GM12892 (cell line): ENCODE measurements around the gene HINT2.
A peak's percentile ranks its signal among the peaks of the same experiment; 100 is the strongest.

Source experiments
- DNase-seq: peaks from one replicate; pipeline ENCODE4 v3.0.0; 2011; ENCODE audit not compliant: insufficient read length
- FAIRE-seq: peaks from 2 replicates; lab custom pipeline; 2011; peaks lifted over from hg19 to GRCh38; lab: Jason Lieb, UNC
- POLR2A ChIP-seq: IDR thresholded peaks from 2 replicates; pipeline ENCODE4 v1.6.1; 2011; ENCODE audit warnings: low read depth, low read length, control low read depth
- POLR2AphosphoS5 ChIP-seq: IDR thresholded peaks from 2 replicates; pipeline ENCODE4 v1.6.1; 2011; ENCODE audit warnings: low read depth, low read length, control low read depth
- TAF1 ChIP-seq: IDR thresholded peaks from 2 replicates; pipeline ENCODE4 v1.6.1; 2011; ENCODE audit warnings: low read depth, mild to moderate bottlenecking, control low read depth, low read length, borderline replicate concordance

Gene HINT2

DNA sequence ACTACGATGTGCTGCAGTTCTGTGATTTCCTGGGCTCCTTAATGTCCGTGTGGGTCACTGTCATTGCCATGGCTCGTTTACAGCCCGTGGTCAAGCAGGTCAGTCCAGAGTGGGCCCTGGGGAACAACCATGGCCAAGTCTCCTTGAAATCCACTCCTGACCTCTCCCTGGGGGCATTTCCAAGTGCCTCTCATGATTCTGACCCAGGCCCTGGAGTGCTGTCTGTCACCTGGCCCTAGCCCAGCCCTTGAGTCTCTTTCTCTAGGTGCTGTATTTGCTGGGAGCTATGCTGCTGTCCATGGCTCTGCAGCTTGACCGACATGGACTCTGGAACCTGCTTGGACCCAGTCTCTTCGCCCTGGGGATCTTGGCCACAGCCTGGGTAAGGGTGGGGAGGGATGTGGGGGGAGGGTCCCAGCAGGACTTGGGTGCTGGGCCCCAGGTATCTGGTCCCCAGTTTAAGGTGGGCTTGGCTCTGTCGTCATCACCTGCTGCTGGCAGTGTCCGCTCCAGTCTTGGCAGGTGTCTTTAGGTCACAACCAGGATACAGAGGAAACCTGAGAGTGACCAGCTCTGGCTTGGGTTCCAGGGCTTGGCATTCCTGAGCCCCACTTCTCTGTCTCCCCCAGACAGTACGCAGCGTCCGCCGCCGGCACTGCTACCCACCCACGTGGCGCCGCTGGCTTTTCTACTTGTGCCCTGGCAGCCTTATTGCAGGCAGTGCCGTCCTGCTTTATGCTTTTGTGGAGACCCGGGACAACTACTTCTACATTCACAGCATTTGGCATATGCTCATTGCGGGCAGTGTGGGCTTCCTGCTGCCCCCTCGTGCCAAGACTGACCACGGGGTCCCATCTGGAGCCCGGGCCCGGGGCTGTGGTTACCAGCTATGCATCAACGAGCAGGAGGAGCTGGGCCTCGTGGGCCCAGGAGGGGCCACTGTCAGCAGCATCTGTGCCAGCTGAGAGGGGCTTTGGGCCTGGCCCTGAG is 38.3 kb upstream of the HINT2 start:
- no peak for TF ChIP-seq TAF1
- no peak for TF ChIP-seq POLR2A
- TF ChIP-seq POLR2AphosphoS5, result no peak

DNA sequence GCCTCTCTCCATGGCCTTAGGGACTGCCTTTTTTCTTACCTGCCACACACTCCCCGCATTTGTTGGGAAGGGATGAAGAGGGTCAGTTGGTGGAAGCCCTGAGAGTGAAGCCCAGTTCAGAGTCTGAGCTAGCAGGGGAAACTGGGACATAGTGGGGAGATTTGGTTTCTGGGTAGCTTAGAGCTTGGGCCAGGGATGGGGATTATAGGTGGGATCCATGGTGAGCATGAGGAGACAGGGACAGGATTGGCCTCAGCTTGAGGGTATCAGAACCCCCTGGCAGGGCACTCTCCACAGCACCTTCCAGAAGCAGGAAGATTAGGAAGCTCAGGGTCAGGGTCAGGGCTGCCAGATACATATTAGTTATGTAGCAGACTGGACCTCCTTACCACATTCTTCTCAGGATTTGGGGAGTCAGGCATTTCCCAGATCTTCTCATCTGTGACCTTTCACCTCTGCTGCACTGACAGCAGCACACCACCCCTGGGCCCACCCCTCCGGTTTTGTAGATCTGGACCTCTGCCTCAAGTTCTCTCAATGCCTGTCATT is 37.5 kb upstream of the HINT2 start:
- no peak for DNase-seq
- TF ChIP-seq POLR2AphosphoS5 (no peak), TAF1 (no peak), POLR2A (no peak)
- no peak for FAIRE-seq

More for the DNA sequence above, 38.3 kb upstream of the HINT2 start:
- FAIRE-seq (no peak), DNase-seq (no peak)

DNA sequence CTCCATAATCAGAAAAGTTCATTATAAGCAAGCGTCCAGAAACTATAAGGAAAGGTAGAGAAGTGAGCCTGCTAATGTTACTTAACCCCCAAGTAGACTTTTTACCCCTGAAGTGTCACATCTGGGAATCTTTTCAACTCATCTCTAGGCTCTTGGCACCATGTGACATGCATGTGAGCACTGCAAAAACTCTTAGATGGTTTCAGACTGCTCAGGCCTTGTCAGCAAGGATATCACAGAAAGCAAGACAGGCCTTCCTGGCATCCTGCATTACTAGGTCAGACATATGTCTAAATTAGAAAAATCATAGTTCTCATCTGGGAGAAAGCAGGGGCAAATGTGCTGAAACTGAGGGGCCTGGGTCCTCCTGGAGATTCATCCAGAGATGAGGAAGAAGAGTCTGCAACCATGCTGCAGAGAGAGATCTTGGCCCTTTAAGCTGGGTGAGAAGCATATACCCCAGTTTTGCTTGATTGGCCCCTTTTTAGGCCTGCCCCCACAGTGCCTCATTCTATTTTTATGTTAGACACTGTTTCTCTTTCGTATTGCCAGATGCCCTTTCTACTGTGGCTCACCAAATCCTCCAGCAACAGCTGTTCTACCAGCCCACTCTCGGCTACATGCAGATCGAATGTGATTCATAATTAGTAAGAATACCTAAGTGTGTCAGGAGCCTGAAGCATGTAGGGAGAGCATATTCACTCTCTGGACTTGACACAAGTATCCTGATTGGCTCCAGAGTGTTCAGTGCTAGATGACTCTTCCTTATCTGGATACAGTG is 33.1 kb upstream of the HINT2 start:
- DNase-seq (peak; percentile 66), FAIRE-seq (peak; percentile 97)
- TF ChIP-seq POLR2A (no peak), POLR2AphosphoS5 (0 out of 2 replicates have a peak, but pooled peaks have one; percentile 50), TAF1 (no peak)

DNA sequence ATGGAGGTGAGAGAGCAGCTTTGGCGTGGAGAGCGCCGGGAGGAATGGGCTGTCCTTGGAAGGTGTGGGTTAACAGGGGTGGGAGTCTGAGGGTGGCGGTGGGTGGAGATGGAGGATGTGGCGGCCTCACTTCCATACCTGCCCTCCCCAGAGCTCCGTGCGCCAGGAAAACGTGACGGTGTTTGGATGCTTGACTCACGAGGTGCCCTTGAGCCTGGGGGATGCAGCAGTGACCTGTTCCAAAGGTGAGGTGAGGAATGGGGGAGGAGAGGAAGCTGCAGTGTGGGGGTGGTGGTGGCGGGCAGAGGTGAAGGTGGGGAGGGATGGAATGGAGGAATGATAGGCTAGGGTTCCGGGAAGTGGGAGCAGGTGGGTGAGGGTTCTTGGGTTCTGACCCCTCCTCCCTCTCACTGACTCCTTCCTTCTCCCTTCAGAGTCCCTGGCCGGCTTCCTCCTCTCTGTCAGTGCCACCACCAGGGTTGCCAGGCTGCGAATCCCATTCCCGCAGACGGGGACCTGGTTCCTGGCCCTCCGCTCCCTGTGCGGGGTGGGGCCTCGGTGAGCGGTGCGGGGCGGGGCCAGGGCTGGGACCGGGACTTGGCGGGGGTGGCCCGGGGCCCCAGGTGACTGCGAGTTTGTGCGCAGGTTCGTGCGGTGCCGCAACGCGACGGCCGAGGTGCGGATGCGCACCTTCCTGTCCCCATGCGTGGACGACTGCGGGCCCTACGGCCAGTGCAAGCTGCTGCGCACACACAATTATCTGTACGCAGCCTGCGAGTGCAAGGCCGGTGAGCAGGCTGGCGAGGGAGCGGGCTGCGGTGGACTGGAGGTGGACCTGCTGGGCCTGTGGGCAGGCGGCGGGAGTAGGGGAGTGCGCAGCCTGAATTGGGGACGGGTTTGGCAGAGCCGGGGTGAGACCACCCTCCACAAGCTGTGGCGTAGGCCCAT is 31.3 kb upstream of the HINT2 start:
- FAIRE-seq, result no peak
- TF ChIP-seq POLR2A (no peak), TAF1 (no peak), POLR2AphosphoS5 (no peak)
- DNase-seq, result no peak

DNA sequence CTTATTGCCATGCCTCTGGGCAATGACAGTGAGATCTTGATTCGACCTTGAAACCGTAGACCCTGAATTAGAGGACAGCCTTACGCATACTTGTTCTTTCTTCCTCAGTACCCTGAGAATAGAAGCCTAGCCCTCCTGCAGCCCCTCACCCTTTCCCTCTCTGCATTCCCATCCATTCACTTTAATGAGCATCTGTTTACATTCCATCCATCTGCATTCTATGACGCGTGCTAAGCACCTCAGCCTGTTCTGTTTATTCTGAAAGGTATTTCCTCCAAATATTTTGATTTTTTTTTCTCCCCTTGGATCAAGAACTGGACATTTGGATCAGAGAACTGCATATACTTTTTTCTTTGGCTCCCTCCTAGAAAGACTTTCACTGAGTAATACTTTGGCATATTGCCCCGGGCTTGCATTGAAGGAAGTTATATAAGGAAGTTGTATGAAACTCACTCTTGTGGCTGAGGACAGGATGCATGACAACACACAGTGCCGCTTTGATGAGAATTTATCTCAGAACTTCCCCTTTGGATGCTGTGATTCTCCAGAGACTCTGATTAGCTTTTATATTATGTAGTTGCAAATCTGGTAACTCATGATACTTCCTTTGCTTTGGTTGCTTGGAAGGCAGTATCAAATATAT is 29.9 kb upstream of the HINT2 start:
- no peak for DNase-seq
- FAIRE-seq, result peak; percentile 70
- TF ChIP-seq POLR2A (no peak), POLR2AphosphoS5 (no peak), TAF1 (no peak)

DNA sequence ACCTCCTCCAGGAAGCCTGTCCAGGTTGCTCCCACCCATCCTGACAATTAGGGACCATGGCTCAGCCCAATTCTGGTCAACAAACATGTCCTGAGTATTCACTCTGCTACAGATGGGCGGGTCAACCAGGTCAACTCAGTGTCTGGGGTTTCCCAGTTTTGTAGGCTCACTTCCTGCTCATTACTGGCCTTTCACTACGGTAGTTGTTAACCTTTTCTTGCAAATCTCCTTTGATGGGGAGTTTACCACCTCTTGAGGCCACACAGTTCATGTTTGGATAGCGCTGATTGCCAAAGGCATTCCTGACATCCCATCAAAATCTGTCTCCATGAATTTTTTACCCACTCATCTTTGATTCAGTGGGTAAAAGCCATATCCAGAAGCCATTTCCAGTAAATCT is 28.0 kb upstream of the HINT2 start:
- no peak for DNase-seq
- FAIRE-seq, result peak; percentile 95
- TF ChIP-seq POLR2A (no peak), TAF1 (no peak), POLR2AphosphoS5 (no peak)

DNA sequence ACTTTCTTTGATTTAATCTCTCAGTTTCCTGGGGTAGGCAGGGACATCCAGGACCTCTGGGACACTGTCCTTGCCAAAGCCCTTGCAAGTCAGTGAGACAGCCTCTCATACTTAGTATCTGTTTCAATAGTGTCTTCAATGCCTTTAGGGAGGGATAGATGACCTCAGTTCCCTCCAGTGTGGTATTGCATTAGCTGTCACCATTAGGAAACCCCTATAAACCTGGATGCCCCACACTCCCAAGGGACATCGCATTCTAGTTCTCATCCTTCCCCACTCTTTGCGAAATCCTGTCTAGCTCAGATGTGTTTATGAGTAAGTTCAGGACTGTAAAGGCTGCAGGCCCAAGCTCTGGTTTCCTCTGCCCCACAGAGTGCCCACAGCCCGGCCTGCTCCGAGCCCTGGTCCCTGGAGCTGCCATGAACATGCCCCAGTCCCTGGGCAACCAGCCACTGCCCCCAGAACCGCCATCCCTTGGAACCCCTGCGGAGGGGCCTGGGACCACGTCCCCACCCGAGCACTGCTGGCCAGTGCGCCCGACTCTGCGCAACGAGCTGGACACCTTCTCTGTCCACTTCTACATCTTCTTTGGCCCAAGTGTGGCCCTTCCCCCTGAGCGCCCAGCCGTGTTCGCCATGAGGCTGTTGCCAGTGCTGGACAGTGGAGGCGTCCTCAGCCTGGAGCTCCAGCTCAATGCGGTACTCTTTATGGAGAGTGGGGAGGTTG is 27.3 kb upstream of the HINT2 start:
- FAIRE-seq, result peak; percentile 17
- DNase-seq, result no peak
- no peak for TF ChIP-seq POLR2A
- no peak for TF ChIP-seq TAF1
- no peak for TF ChIP-seq POLR2AphosphoS5

DNA sequence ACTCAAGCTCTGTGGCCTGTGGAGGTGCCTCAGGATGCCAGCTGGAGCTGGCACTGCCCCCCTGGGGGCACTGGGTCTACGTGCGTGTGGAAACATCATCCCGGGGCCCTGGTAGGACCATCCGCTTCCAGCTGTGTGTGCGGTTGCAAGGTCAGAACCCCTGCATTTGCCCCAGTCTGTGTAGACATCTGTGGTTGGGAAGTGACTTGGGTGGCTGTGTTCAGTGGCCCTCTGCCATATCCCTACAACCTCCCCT is 26.7 kb upstream of the HINT2 start:
- DNase-seq, result no peak
- TF ChIP-seq TAF1, result no peak
- TF ChIP-seq POLR2AphosphoS5, result no peak
- TF ChIP-seq POLR2A, result no peak
- no peak for FAIRE-seq

DNA sequence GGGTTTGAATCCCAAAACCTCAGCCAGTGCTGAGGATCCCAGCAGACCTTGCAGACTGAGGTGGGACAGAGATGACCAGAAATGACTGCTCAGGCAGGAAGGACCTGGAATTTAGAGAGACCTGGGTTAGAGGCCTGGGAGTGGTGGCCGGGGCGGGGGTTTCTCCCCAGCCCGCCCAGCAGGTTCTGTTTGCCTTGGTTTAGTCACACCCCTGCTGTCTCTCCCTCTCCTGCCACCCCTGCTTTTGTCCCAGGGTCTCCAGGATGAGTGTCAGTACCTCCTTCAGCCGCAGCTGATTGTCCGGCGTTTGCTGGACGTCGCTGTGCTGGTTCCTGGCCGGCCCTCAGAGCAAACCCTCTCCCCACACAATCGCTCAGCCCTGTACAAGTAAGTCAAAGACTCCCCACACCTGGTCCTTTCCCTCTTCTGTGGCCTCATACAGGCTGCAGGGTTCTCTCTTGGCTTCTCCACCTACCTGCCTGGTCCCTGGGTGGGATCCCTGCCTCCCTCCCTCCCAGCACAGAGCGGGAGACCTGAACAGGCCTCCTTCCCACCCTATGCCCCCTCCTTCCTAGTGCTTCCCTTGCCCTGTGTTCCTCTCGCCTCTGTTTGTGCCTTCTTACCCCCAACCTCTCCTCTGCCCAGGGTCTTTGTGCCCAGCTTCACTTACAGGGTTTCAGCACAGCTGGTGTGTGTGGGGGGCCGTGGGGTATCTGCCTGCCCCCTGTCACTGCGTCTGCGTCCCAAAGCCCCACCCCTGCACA is 26.2 kb upstream of the HINT2 start:
- no peak for FAIRE-seq
- TF ChIP-seq POLR2A, result no peak
- TF ChIP-seq POLR2AphosphoS5, result no peak
- no peak for TF ChIP-seq TAF1
- DNase-seq, result no peak
